CD4-positive, alpha-beta T cell (primary cell): ENCODE measurements around the gene BANF1. TPM values are rescaled to one million over a fixed set of nuclear protein-coding genes. Genes with fewer than 3 reads are reported as not detected.

Source experiments
- ATAC-seq: fragments of 200-7000 bp; cut with Tn5 transposase; one replicate; pipeline ENCODE4 v1.10.0; 2022; ENCODE audit warnings: mild to moderate bottlenecking; ENCODE audit not compliant: poor library complexity
- CTCF ChIA-PET: fragments of 350-600 bp; sonication (Branson Sonifier 250); formaldehyde crosslinking; loops from one replicate; lab custom pipeline; 2021; ENCODE audit warnings: antibody characterized with exemption, inconsistent platforms; lab: Charles Lee
- POLR2A ChIA-PET: fragments of 350-600 bp; sonication (Branson Sonifier 250); formaldehyde crosslinking; loops from one replicate; lab custom pipeline; 2021; ENCODE audit warnings: antibody characterized with exemption, inconsistent platforms; lab: Charles Lee
- DNase-seq, 14 experiments: peaks; one replicate each; pipeline ENCODE4 v3.0.0-alpha.2; 2013 to 2020; ENCODE audit warnings: mixed read lengths in 2 of 14
- H3K27ac ChIP-seq, 2 donors: one replicate each; pipeline versions ENCODE4 v1.5.1 to v1.7.0; 2013; ENCODE audit warnings: low read length in 2 of 2, low read depth in 1 of 2, mild to moderate bottlenecking in 1 of 2
- H3K27me3 ChIP-seq, 2 experiments: 1 replicate in 1 of 2; 2 replicates in 1 of 2; pipeline versions ENCODE4 v1.6.1 to v1.7.0; 2013; ENCODE audit warnings: low read length in 2 of 2, control low read depth in 1 of 2, mild to moderate bottlenecking in 1 of 2, moderate library complexity in 1 of 2; ENCODE audit not compliant: insufficient read depth in 2 of 2, control insufficient read depth in 1 of 2
- H3K36me3 ChIP-seq: one replicate; pipeline ENCODE4 v1.6.1; 2013; ENCODE audit warnings: low read length, control low read depth; ENCODE audit not compliant: insufficient read depth
- H3K4me1 ChIP-seq: one replicate; pipeline ENCODE4 v1.6.1; 2013; ENCODE audit warnings: low read length, control low read depth; ENCODE audit not compliant: insufficient read depth
- H3K4me3 ChIP-seq: one replicate; pipeline ENCODE4 v1.5.1; 2013; ENCODE audit warnings: mild to moderate bottlenecking, low read length, moderate library complexity
- H3K9me3 ChIP-seq, 2 experiments: 1 replicate in 1 of 2; 2 replicates in 1 of 2; pipeline versions ENCODE4 v1.6.1 to v1.7.0; 2013; ENCODE audit warnings: low read length in 2 of 2, mild to moderate bottlenecking in 2 of 2, control low read depth in 1 of 2, moderate library complexity in 1 of 2; ENCODE audit not compliant: control insufficient read depth in 1 of 2, insufficient read depth in 1 of 2
- H3K27ac Mint-ChIP-seq: one replicate; pipeline ENCODE4 v1.8.0; 2020; ENCODE audit warnings: mixed read lengths
- H3K27me3 Mint-ChIP-seq: one replicate; pipeline ENCODE4 v1.8.0; 2021; ENCODE audit warnings: mixed read lengths
- H3K36me3 Mint-ChIP-seq: one replicate; pipeline ENCODE4 v1.8.0; 2021; ENCODE audit warnings: low read depth, mixed read lengths
- H3K4me1 Mint-ChIP-seq: one replicate; pipeline ENCODE4 v1.8.0; 2021; ENCODE audit warnings: low read depth, mixed read lengths
- H3K4me3 Mint-ChIP-seq: one replicate; pipeline ENCODE4 v1.8.0; 2020; ENCODE audit warnings: mild to moderate bottlenecking, mixed read lengths
- H3K9me3 Mint-ChIP-seq: one replicate; pipeline ENCODE4 v1.8.0; 2020; ENCODE audit warnings: mixed read lengths
- intact Hi-C, 2 experiments: fragments of 100-400 bp; cut with DNase I in 1 of 2; cut with micrococcal nuclease in 1 of 2; formaldehyde crosslinking; loops; one replicate each; pipeline versions ENCODE4 v1.15.1 to v1.9.0; 2023 to 2025; cut with DNase I, micrococcal nuclease
- total RNA-seq, 174 experiments: library from RNA in 2 of 174; stranded (reverse) in 2 of 174; gene quantifications; one replicate each; pipeline ENCODE4 v1.2.3 and lab custom pipeline; 2021 to 2026
- TF ChIP-seq, protein P1 (sequence below): fragments of 200-600 bp; IDR thresholded peaks from one replicate; pipeline ENCODE4 v1.8.0; 2022; ENCODE audit warnings: antibody characterized with exemption, mild to moderate bottlenecking

BANF1 gene
- total RNA-seq, 2 experiments from 2014 or later: 21.3 to 22.3 TPM

DNA sequence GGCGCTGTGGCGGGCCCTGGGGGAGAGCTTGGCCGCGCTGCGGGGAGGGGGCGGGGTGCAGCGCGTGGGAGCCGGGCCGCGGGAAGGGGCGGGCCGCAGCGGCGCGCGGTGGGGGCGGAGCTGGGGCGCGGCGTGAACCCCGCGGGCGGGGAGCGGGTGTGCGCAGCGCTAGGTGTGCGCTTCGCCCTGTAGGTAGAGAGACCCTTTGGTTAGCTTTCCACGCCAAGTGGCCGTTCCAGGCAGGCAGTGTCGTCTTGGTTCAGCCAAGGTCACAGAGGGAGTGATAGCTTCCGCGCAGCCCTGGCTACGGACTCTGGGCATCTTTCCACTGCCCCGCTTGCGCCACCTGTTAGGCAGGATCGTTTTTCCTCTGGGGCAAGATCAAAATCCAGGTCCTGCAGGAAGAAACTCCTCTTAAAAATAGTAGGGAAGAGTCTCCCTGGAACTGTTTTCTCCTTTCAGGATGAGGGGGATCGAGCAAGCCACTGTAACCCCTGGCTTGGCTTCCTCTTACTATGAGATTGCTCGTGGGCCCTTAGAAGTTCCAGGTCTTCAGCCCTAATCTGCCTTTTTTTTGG, 434 bp downstream of the BANF1 start:
- peak overlapping the region; percentile 86 to 96 for H3K27ac ChIP-seq
- intact Hi-C loops: loop anchor here (1.0 kb wide), 5 partner anchors 41 to 144 kb away; partner anchors contain the start of genes SART1 (in 2 of the 2), C11orf68 (in 1 of the 2), CFL1 (in 1 of the 2) and DRAP1 (in 1 of the 2)
- TF ChIP-seq, protein P1, sequence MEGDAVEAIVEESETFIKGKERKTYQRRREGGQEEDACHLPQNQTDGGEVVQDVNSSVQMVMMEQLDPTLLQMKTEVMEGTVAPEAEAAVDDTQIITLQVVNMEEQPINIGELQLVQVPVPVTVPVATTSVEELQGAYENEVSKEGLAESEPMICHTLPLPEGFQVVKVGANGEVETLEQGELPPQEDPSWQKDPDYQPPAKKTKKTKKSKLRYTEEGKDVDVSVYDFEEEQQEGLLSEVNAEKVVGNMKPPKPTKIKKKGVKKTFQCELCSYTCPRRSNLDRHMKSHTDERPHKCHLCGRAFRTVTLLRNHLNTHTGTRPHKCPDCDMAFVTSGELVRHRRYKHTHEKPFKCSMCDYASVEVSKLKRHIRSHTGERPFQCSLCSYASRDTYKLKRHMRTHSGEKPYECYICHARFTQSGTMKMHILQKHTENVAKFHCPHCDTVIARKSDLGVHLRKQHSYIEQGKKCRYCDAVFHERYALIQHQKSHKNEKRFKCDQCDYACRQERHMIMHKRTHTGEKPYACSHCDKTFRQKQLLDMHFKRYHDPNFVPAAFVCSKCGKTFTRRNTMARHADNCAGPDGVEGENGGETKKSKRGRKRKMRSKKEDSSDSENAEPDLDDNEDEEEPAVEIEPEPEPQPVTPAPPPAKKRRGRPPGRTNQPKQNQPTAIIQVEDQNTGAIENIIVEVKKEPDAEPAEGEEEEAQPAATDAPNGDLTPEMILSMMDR: no peak
- no peaks in the 10 kb centered on the region for H3K27me3 ChIP-seq
- peaks cover 69% of the 10 kb centered on the region for H3K36me3 Mint-ChIP-seq
- ATAC-seq: peak; percentile 67
- CTCF ChIA-PET: interaction anchor here (1.0 to 1.4 kb wide), 8 partner anchors 20 to 290 kb away, joined by 3 to 10 read pairs (median 4); partner anchors contain the start of genes CCDC85B, FIBP, KAT5 and MUS81
- peaks cover 39% of the 10 kb centered on the region for H3K4me1 ChIP-seq
- no peaks in the 10 kb centered on the region for H3K9me3 ChIP-seq
- no peaks in the 10 kb centered on the region for H3K9me3 Mint-ChIP-seq
- peak overlapping the region; percentile 97 for H3K27ac Mint-ChIP-seq
- DNase-seq: peak in 5 of 14 experiments; percentile 64 to 91 (median 72)
- peaks cover 51% of the 10 kb centered on the region for H3K36me3 ChIP-seq
- peak overlapping the region; percentile 94 for H3K4me3 Mint-ChIP-seq
- peaks cover 49% of the 10 kb centered on the region for H3K4me1 Mint-ChIP-seq
- H3K4me3 ChIP-seq: peak overlapping the region; percentile 75
- POLR2A ChIA-PET: interaction anchor here (0.5 to 1.5 kb wide), 22 partner anchors 10 to 580 kb away, joined by 3 to 33 read pairs (median 6); partner anchors contain the start of genes CCDC85B, CFL1, KAT5 and MUS81
- no peaks in the 10 kb centered on the region for H3K27me3 Mint-ChIP-seq

DNA sequence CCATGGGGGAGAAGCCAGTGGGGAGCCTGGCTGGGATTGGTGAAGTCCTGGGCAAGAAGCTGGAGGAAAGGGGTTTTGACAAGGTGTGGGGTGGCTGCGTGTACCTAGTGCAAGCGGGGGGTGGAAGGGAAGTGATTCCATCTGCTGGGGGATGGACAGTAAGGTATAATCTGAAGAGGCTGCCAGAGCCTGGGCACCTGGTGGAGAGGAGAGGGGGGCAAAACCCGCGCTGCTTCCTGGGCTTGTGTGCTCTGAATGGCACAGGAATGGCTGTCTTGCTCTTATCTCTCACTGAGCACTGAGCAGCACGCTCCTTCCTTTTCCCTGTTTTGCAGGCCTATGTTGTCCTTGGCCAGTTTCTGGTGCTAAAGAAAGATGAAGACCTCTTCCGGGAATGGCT, 988 bp downstream of the BANF1 start:
- H3K36me3 ChIP-seq: peaks cover 46% of the 10 kb centered on the region

DNA sequence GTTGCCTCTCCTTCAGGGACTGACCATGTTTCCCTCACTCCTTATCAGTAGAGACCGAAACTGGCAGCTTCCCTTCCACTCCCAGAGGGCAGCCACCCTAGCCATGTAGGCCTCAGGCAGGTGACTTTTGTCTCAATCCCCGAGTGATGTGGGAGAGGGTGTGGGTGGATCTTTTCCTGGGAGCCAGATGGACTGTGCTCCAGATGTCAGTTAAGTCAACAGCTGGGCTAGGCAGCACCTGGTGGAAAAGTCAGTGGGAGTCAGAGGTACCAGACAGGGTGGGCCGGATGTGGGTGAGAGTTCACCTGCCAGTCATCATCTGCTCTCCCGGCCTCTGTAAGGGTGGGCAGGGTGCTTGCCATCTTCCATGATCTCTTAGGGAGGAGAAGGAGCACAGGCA, 1.9 kb downstream of the BANF1 start:
- intact Hi-C loops: no loop called here
- Histone ChIP-seq H3K4me1 (peaks cover 39% of the 10 kb centered on the region), H3K4me3 (no peak overlapping the region), H3K9me3 (no peaks in the 10 kb centered on the region), H3K27me3 (no peaks in the 10 kb centered on the region), H3K36me3 (peaks cover 37% of the 10 kb centered on the region), H3K27ac (no peak overlapping the region)
- Mint-ChIP-seq H3K4me3 (peak overlapping the region; percentile 56), H3K27ac (peak overlapping the region; percentile 36), H3K4me1 (peaks cover 37% of the 10 kb centered on the region), H3K36me3 (peaks cover 55% of the 10 kb centered on the region), H3K9me3 (no peaks in the 10 kb centered on the region), H3K27me3 (no peaks in the 10 kb centered on the region)
- POLR2A ChIA-PET: no interaction called here
- CTCF ChIA-PET: no interaction called here
- DNase-seq: no peak
- no peak for ATAC-seq
- TF ChIP-seq, protein P1: no peak

More for the DNA sequence above, 988 bp downstream of the BANF1 start:
- Histone ChIP-seq H3K9me3 (no peaks in the 10 kb centered on the region), H3K27me3 (no peaks in the 10 kb centered on the region), H3K27ac (peak overlapping the region; percentile 51 to 96), H3K4me3 (peak overlapping the region; percentile 75), H3K4me1 (peaks cover 39% of the 10 kb centered on the region)
- ATAC-seq (no peak), DNase-seq (no peak)
- peak overlapping the region; percentile 85 for H3K4me3 Mint-ChIP-seq
- CTCF ChIA-PET: interaction anchor here (1.0 to 1.4 kb wide), 4 partner anchors 48 to 291 kb away, joined by 3 to 7 read pairs (median 4); partner anchors contain the start of genes CCDC85B, FIBP and KAT5
- peaks cover 64% of the 10 kb centered on the region for H3K36me3 Mint-ChIP-seq
- intact Hi-C loops: no loop called here
- no peaks in the 10 kb centered on the region for H3K27me3 Mint-ChIP-seq
- TF ChIP-seq, protein P1: no peak
- H3K27ac Mint-ChIP-seq: peak overlapping the region; percentile 97
- H3K4me1 Mint-ChIP-seq: peaks cover 44% of the 10 kb centered on the region
- POLR2A ChIA-PET: interaction anchor here (0.5 to 1.5 kb wide), 6 partner anchors 49 to 580 kb away, joined by 3 to 33 read pairs (median 6); partner anchors contain the start of genes CFL1, MUS81, NEAT1 and SF3B2
- H3K9me3 Mint-ChIP-seq: no peaks in the 10 kb centered on the region
